Prostate gland (tissue), 2 donors: ENCODE results near the gene GPHA2.

Source experiments
- POLR2A ChIP-seq: fragments of 450-650 bp; IDR thresholded peaks from one replicate; pipeline ENCODE4 v1.6.1; 2016; ENCODE audit warnings: antibody characterized with exemption, mild to moderate bottlenecking
- POLR2AphosphoS5 ChIP-seq: sonication (generic); formaldehyde crosslinking; IDR thresholded peaks from one replicate; pipeline ENCODE4 v1.6.1; 2017; ENCODE audit warnings: antibody characterized with exemption
- TF ChIP-seq, protein P1 (sequence below), 4 experiments: fragments of 200-600 bp in 2 of 4; fragments of 450-650 bp in 2 of 4; sonication (generic) in 2 of 4; IDR thresholded peaks; 1 replicate in 3 of 4; 2 replicates in 1 of 4; pipeline ENCODE4 v1.5.1; 2016 to 2019; ENCODE audit warnings: antibody characterized with exemption in 4 of 4, mild to moderate bottlenecking in 2 of 4, moderate library complexity in 2 of 4

DNA sequence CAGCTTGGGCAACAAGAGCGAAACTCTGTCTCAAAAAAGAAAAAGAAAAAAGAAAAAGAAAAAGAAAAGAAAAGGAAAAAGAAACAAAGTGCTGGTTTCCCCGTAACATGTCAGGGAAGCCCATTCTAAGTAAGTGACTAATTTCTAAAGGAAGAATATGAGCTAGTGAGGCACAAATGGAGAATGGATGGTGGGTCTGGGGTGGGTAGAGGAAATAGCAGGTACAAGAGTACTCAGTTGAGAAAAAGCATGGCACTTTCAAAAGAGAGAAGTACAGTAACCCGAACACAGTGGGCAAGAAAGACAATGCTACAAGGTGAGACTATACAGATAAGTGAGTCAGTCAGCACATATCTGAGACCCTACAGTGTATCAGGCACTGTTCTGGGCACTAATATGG lies 31.7 kb upstream of the GPHA2 start:
- TF ChIP-seq, protein P1, sequence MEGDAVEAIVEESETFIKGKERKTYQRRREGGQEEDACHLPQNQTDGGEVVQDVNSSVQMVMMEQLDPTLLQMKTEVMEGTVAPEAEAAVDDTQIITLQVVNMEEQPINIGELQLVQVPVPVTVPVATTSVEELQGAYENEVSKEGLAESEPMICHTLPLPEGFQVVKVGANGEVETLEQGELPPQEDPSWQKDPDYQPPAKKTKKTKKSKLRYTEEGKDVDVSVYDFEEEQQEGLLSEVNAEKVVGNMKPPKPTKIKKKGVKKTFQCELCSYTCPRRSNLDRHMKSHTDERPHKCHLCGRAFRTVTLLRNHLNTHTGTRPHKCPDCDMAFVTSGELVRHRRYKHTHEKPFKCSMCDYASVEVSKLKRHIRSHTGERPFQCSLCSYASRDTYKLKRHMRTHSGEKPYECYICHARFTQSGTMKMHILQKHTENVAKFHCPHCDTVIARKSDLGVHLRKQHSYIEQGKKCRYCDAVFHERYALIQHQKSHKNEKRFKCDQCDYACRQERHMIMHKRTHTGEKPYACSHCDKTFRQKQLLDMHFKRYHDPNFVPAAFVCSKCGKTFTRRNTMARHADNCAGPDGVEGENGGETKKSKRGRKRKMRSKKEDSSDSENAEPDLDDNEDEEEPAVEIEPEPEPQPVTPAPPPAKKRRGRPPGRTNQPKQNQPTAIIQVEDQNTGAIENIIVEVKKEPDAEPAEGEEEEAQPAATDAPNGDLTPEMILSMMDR (IDR thresholded peaks at IDR 0.05) = no peak
- TF ChIP-seq POLR2A (no peak), POLR2AphosphoS5 (no peak)
